Measurements from ENCODE around the gene IDH3B. TPM values are rescaled to one million over a fixed set of nuclear protein-coding genes. Genes with fewer than 3 reads are reported as not detected.

Gene IDH3B
- total and polyA plus RNA-seq, 2 donors (not counting 3 experiments of a cell fraction or from before 2014, with no cell fraction given) = 86.9 to 177 TPM

DNA sequence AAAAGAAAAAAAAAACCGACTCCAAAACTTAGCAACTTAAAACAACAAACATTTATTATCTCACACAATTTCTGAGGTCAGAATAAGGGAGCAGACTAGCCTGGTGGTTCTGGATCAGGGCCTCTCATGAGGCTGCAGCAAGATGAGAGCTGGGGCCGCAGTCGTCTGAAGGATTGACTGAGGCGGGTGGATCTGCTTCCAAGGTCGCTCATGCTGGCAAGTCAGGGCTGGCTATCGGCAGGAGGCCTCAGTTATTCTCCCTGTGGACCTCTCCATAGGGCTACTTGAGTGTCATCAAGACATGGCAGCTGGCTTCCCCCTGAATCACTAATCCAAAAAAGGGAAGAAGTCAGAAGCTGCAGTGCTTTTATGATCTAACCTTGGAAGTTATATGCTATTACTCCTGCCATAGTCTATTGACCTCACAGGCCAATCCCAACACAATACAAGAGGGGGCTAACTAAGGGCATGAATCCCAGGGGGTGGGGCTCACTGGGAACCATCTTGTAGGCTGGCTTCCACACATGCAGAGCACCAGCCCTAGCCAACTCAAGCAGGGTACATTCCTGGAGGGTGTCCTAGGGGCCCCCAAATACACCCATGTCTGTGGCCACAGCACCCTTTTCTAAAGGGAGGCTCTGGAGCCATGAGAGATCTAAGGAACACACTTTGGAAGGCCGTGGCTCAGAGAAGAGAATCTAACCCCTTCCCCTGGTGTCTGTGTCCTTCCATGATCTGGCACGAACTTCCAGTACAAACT, 39.9 kb upstream of the IDH3B start:
- no peak overlapping the region for H3K4me3 ChIP-seq (replicated peaks in 1 of 3; ENCODE audit: insufficient read depth in 1 of 3, low read depth in 1 of 3, low read length in 3 of 3)
- ChIA-PET POLR2A (no interaction called here), CTCF (no interaction called here)
- no peaks in the 10 kb centered on the region for H3K9me1 ChIP-seq (replicated peaks; ENCODE audit: control insufficient read depth, extremely low read depth, insufficient read depth, low read length)
- no peak overlapping the region for H3K4me2 ChIP-seq (ENCODE audit: insufficient read depth, low read length)
- FAIRE-seq (no peak), DNase-seq (ENCODE audit: low read depth, low spot score) (no peak)
- H2AFZ ChIP-seq (ENCODE audit: low read depth, low read length) = no peak overlapping the region
- H3K36me3 ChIP-seq (ENCODE audit: control insufficient read depth in 2 of 2, extremely low read depth in 1 of 2, insufficient read depth in 2 of 2, low read length in 2 of 2) = no peaks in the 10 kb centered on the region
- dilution Hi-C loops (cut with MboI; ENCODE audit: extremely low pct_ligation_motif_present, low sequenced_read_pairs) (no loop called here), intact Hi-C loops (cut with micrococcal nuclease) (no loop called here)
- H4K20me1 ChIP-seq (replicated peaks; ENCODE audit: control insufficient read depth, extremely low read depth, insufficient read depth, low read length) = no peaks in the 10 kb centered on the region
- H3K27ac ChIP-seq (ENCODE audit: insufficient read depth, low read depth, low read length) = no peak overlapping the region
- H3K4me1 ChIP-seq (ENCODE audit: control insufficient read depth, extremely low read depth, insufficient read depth, low read length) = no peaks in the 10 kb centered on the region
- BruUV-seq (replicated peaks) = no TSS peak
- no peaks in the 10 kb centered on the region for H3K9me3 ChIP-seq (replicated peaks; ENCODE audit: control insufficient read depth, insufficient read depth, low read length)
- TF ChIP-seq EZH2 (IDR thresholded peaks at IDR 0.05; ENCODE audit: borderline replicate concordance, low read depth, low read length, severe bottlenecking) (no peak), POLR2AphosphoS5 (IDR thresholded peaks at IDR 0.05; ENCODE audit: insufficient read depth, low read depth, low read length) (no peak), JUN (IDR thresholded peaks at IDR 0.05; ENCODE audit: borderline replicate concordance, insufficient read depth, insufficient read length, low read depth) (no peak), FOS (IDR thresholded peaks at IDR 0.05; ENCODE audit: borderline replicate concordance, insufficient read depth, low read length) (no peak), GATA2 (IDR thresholded peaks at IDR 0.05; ENCODE audit: insufficient read depth, insufficient read length, low read depth, low read length) (no peak)
- TF ChIP-seq, protein P1, sequence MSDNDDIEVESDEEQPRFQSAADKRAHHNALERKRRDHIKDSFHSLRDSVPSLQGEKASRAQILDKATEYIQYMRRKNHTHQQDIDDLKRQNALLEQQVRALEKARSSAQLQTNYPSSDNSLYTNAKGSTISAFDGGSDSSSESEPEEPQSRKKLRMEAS (IDR thresholded peaks at IDR 0.05; ENCODE audit: insufficient read depth, insufficient read length) = no peak
- TF ChIP-seq, protein P2, sequence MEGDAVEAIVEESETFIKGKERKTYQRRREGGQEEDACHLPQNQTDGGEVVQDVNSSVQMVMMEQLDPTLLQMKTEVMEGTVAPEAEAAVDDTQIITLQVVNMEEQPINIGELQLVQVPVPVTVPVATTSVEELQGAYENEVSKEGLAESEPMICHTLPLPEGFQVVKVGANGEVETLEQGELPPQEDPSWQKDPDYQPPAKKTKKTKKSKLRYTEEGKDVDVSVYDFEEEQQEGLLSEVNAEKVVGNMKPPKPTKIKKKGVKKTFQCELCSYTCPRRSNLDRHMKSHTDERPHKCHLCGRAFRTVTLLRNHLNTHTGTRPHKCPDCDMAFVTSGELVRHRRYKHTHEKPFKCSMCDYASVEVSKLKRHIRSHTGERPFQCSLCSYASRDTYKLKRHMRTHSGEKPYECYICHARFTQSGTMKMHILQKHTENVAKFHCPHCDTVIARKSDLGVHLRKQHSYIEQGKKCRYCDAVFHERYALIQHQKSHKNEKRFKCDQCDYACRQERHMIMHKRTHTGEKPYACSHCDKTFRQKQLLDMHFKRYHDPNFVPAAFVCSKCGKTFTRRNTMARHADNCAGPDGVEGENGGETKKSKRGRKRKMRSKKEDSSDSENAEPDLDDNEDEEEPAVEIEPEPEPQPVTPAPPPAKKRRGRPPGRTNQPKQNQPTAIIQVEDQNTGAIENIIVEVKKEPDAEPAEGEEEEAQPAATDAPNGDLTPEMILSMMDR (IDR thresholded peaks at IDR 0.05; ENCODE audit: extremely low read depth in 1 of 2, insufficient read depth in 1 of 2, low read depth in 1 of 2, low read length in 2 of 2) = no peak
- no peak overlapping the region for H3K9ac ChIP-seq (replicated peaks; ENCODE audit: extremely low read depth, insufficient read depth, low read length)
- H3K79me2 ChIP-seq (ENCODE audit: control insufficient read depth, insufficient read depth, low read length) = no peaks in the 10 kb centered on the region
- H3K27me3 ChIP-seq (ENCODE audit: control insufficient read depth in 2 of 2, insufficient read depth in 2 of 2, low read length in 2 of 2) = peaks cover 8 to 15% of the 10 kb centered on the region in 2 experiments
